Measurements from ENCODE around the gene SMIM35. TPM values are rescaled to one million over a fixed set of nuclear protein-coding genes. Genes with fewer than 3 reads are reported as not detected.

The SMIM35 gene
- total RNA-seq, 4 donors from 2014 or later: not detected

DNA sequence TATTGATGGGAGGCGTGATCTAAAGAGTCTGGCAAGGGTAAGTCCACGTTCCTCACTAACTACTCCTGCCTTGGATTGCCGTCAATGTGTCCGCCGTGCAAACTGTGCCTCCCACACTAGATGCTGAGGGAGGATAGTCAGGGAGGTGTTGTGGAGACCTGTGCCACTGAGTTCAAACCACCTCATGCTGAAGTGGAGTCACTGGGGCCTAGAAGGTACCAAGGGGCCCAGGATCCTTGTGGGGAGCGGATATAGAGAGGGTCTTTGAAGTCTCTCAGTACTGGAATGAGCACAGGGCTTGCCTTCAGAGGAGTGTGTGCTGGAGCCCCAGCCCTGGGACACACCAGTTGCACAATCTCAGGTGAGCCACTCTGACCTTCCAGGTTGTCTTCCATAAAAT is 37.0 kb downstream of the SMIM35 start:
- Histone ChIP-seq H3K27ac (no peak overlapping the region), H3K27me3 (no peaks in the 10 kb centered on the region), H3K4me3 (no peak overlapping the region), H3K9me3 (no peaks in the 10 kb centered on the region), H3K36me3 (no peaks in the 10 kb centered on the region), H3K4me1 (no peaks in the 10 kb centered on the region)
- no peak for DNase-seq
- TF ChIP-seq, protein P1, sequence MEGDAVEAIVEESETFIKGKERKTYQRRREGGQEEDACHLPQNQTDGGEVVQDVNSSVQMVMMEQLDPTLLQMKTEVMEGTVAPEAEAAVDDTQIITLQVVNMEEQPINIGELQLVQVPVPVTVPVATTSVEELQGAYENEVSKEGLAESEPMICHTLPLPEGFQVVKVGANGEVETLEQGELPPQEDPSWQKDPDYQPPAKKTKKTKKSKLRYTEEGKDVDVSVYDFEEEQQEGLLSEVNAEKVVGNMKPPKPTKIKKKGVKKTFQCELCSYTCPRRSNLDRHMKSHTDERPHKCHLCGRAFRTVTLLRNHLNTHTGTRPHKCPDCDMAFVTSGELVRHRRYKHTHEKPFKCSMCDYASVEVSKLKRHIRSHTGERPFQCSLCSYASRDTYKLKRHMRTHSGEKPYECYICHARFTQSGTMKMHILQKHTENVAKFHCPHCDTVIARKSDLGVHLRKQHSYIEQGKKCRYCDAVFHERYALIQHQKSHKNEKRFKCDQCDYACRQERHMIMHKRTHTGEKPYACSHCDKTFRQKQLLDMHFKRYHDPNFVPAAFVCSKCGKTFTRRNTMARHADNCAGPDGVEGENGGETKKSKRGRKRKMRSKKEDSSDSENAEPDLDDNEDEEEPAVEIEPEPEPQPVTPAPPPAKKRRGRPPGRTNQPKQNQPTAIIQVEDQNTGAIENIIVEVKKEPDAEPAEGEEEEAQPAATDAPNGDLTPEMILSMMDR (IDR thresholded peaks at IDR 0.05 in 4 of 5, conservative IDR thresholded peaks at IDR 0.05 in 1 of 5): no peak
- TF ChIP-seq POLR2A (IDR thresholded peaks at IDR 0.05): no peak
- no peak for ATAC-seq
- intact Hi-C loops (cut with DNase I; ENCODE audit: low total_unique reads) (loop anchor here (10.0 kb wide), 1 partner anchor 105 kb away; no protein-coding TSS in a partner anchor), in situ Hi-C loops (cut with MboI; ENCODE audit: low sequenced_read_pairs in 4 of 4) (loop anchor here (10.0 to 25.0 kb wide), 4 partner anchors 105 to 612 kb away; no protein-coding TSS in a partner anchor)

DNA sequence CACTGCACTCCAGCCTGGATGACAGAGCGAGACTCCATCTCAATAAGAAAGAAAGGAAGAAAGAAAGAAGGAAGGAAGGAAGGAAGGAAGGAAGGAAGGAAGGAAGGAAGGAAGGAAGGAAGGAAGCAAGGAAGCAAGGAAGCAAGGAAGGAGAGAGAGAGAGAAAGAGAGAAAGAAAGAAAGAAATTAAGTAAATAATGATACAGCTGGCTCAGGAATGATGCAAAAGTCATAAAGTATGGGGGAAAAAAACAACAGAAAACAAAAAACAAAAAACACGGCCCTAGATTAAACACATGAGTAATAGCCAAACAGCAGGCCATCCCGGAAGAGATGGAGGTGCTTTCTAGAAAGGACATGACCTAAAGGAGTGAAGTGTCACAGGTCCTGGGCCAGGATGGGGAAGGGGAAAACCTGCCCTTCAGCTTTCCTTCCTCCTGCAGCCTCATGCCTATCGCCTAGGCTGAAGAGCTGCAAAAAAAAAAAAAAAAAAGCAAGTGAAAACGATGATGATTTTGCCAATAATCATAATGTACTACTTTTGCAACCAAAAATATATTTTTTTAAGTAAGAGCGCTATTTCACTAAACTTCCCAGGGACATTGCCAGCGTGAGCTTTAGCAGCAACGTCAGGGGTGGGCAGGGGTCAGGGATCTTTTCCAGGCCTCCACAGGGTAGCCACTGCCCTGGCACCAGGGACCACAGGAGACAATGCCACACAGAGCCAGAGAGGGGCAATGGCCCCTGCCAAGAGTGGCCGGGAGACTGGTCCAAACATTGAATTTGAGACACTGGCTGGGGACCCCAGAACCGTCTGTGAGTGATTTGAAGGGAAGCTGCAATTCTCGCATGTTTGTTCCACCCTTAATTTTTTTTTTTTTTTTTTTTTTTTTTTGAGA is 38.0 kb downstream of the SMIM35 start:
- DNase-seq (no peak), ATAC-seq (no peak)
- Histone ChIP-seq H3K4me3 (no peak overlapping the region), H3K27me3 (no peaks in the 10 kb centered on the region), H3K9me3 (no peaks in the 10 kb centered on the region), H3K4me1 (no peaks in the 10 kb centered on the region), H3K27ac (no peak overlapping the region), H3K36me3 (no peaks in the 10 kb centered on the region)
- TF ChIP-seq, protein P1 (IDR thresholded peaks at IDR 0.05 in 4 of 5, conservative IDR thresholded peaks at IDR 0.05 in 1 of 5): no peak
- no peak for TF ChIP-seq POLR2A (IDR thresholded peaks at IDR 0.05)
- in situ Hi-C loops (cut with MboI; ENCODE audit: low sequenced_read_pairs in 4 of 4) (loop anchor here in 1 of 4 donors (10.0 kb wide), 1 partner anchor 204 kb away; no protein-coding TSS in a partner anchor), intact Hi-C loops (cut with DNase I; ENCODE audit: low total_unique reads) (no loop called here)

DNA sequence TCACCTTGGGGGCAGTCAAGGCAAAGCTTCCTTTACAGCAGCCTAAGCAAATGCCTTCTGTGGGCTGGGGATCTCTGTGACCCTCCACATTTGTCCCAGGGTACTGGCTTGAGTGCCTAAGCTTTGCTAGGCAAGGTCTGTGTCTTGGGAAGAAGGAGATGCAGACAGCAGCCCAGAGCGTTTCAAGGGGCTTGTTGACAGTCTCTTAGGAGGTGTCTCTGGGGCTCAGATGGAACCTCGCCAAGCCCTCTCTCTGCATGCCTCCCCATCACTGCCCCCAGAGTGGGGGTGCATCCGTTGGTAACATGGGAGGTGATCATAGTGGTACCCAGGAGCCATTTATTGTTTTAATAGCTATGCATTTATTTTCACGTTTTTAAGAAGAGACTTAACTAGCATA is 39.0 kb downstream of the SMIM35 start:
- no peaks in the 10 kb centered on the region for H3K4me1 ChIP-seq
- no peak for TF ChIP-seq POLR2A (IDR thresholded peaks at IDR 0.05)
- TF ChIP-seq, protein P1 (IDR thresholded peaks at IDR 0.05 in 4 of 5, conservative IDR thresholded peaks at IDR 0.05 in 1 of 5): no peak
- no peaks in the 10 kb centered on the region for H3K9me3 ChIP-seq
- no peaks in the 10 kb centered on the region for H3K36me3 ChIP-seq
- ATAC-seq: no peak
- H3K27ac ChIP-seq: no peak overlapping the region
- in situ Hi-C loops (cut with MboI; ENCODE audit: low sequenced_read_pairs in 4 of 4) (loop anchor here in 1 of 4 donors (10.0 kb wide), 1 partner anchor 203 kb away; no protein-coding TSS in a partner anchor), intact Hi-C loops (cut with DNase I; ENCODE audit: low total_unique reads) (no loop called here)
- H3K4me3 ChIP-seq: no peak overlapping the region
- DNase-seq: no peak
- no peaks in the 10 kb centered on the region for H3K27me3 ChIP-seq

DNA sequence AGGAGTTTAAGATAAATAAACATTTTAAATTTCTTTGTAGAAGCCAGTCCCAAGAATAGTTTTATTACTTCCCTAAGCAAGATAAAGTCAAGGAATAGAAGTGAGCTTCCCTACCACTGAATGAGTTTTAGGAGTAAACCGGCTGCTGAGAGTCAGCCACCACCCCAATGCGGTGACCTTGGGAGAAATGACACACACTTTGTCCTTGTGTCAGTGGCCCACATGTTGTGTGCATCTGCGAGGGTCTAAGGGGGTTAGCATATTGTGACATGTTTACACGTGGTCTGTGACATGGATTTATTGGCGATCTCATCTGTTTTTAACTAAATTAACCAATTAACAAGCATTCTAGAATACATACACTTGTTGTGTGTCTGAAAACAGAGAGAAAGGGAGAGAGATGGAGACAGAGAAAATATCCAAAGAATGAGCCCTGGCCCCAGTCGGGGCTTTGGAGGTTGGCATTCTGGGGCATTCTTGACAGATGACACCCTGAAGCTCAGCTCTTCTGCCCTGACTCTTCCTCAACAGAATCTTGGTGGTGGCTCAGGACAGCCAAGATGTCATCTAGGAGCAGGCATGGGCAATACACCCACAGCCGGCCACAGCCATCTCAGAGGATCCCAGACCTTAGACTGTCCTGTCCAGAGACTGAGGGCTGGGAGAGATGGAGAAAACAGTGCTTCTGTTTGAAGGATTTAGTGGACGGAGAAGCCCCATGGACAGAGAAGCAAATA is 39.6 kb downstream of the SMIM35 start:
- Histone ChIP-seq H3K27me3 (no peaks in the 10 kb centered on the region), H3K36me3 (no peaks in the 10 kb centered on the region), H3K9me3 (no peaks in the 10 kb centered on the region), H3K27ac (no peak overlapping the region), H3K4me3 (no peak overlapping the region), H3K4me1 (no peaks in the 10 kb centered on the region)
- DNase-seq (no peak), ATAC-seq (no peak)
- intact Hi-C loops (cut with DNase I; ENCODE audit: low total_unique reads) (no loop called here), in situ Hi-C loops (cut with MboI; ENCODE audit: low sequenced_read_pairs in 4 of 4) (loop anchor here in 1 of 4 donors (10.0 kb wide), 1 partner anchor 202 kb away; no protein-coding TSS in a partner anchor)
- no peak for TF ChIP-seq POLR2A (IDR thresholded peaks at IDR 0.05)
- TF ChIP-seq, protein P1 (IDR thresholded peaks at IDR 0.05 in 4 of 5, conservative IDR thresholded peaks at IDR 0.05 in 1 of 5): no peak

Data from gastrocnemius medialis (tissue), 4 donors.